NCI-H2107 treated with DMSO at 0.1 percent for 48 hours (cell line): ENCODE results near the gene ITGA4.

Experiments used
- DNase-seq: peaks from one replicate; lab custom pipeline; 2025; ENCODE audit not compliant: unreplicated experiment; lab: John Stamatoyannopoulos, UW

The ITGA4 gene

GRCh38 chr2:181499231-181499630 lies 42.0 kb downstream of the ITGA4 start:
- no peak for DNase-seq

- DNase-seq: no peak
These were observed 43.0 kb downstream of the ITGA4 start for GRCh38 chr2:181500201-181500600.

GRCh38 chr2:181515719-181516118 lies 58.5 kb downstream of the ITGA4 start:
- no peak for DNase-seq

- DNase-seq: no peak
These were observed 59.8 kb downstream of the ITGA4 start for GRCh38 chr2:181516992-181517391.

- no peak for DNase-seq
These were observed 60.6 kb downstream of the ITGA4 start for GRCh38 chr2:181517685-181518301.

GRCh38 chr2:181520253-181520652 lies 63.1 kb downstream of the ITGA4 start:
- DNase-seq: no peak

GRCh38 chr2:181523756-181524155 lies 66.6 kb downstream of the ITGA4 start:
- DNase-seq: no peak

- DNase-seq: no peak
These were observed 68.8 kb downstream of the ITGA4 start for GRCh38 chr2:181526014-181526413.

- DNase-seq: no peak
These were observed 69.9 kb downstream of the ITGA4 start for GRCh38 chr2:181527058-181527457.

GRCh38 chr2:181528441-181528840 lies 71.3 kb downstream of the ITGA4 start:
- no peak for DNase-seq

GRCh38 chr2:181536730-181537129 lies 79.5 kb downstream of the ITGA4 start:
- DNase-seq: no peak

GRCh38 chr2:181540421-181540820 lies 83.2 kb downstream of the ITGA4 start:
- DNase-seq: no peak

- no peak for DNase-seq
These were observed 85.0 kb downstream of the ITGA4 start for GRCh38 chr2:181542170-181542569.

GRCh38 chr2:181546086-181546485 lies 88.9 kb downstream of the ITGA4 start:
- no peak for DNase-seq

GRCh38 chr2:181552808-181553207 lies 95.6 kb downstream of the ITGA4 start:
- no peak for DNase-seq

- DNase-seq: no peak
These were observed 96.1 kb downstream of the ITGA4 start for GRCh38 chr2:181553244-181553643.

GRCh38 chr2:181554061-181554830 lies 97.1 kb downstream of the ITGA4 start:
- DNase-seq: no peak

- DNase-seq: no peak
These were observed 101.2 kb downstream of the ITGA4 start for GRCh38 chr2:181558371-181558770.

- no peak for DNase-seq
These were observed 106.0 kb downstream of the ITGA4 start for GRCh38 chr2:181563101-181563692.

- no peak for DNase-seq
These were observed 109.3 kb downstream of the ITGA4 start for GRCh38 chr2:181566334-181567032.

GRCh38 chr2:181570059-181570458 lies 112.9 kb downstream of the ITGA4 start:
- no peak for DNase-seq
